Measurements from ENCODE around the gene SULT2A1.

DNA sequence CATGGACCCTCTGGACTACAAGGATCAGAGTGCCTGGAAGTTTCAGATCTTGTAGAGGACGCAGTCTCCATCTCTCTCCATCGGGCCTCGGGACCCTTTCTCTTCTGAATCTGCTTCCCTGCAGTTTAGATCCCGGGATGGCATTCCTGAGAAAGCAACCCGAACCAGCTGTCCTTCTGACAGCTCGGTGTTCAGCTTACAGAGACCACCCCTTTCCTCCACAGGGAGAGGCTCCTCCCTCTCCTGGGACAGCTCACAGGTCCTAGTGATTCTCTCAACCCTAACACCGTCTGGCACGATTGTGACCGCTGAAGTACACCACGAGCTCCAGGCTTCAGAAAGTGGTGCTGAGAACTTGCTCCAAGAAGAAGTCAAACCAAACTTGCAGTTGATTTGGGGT, 46.2 kb downstream of the SULT2A1 start:
- TF ChIP-seq POLR2AphosphoS5 (IDR thresholded peaks at IDR 0.05; ENCODE audit: borderline replicate concordance, low read depth, low read length) (no peak), EZH2 (IDR thresholded peaks at IDR 0.05) (no peak), FOXP2 (optimal IDR thresholded peaks at IDR 0.05; ENCODE audit: control extremely low read depth, extremely low read length, insufficient read depth) (no peak)
